ENCODE measurements around the gene JAG2.

Gene JAG2

DNA sequence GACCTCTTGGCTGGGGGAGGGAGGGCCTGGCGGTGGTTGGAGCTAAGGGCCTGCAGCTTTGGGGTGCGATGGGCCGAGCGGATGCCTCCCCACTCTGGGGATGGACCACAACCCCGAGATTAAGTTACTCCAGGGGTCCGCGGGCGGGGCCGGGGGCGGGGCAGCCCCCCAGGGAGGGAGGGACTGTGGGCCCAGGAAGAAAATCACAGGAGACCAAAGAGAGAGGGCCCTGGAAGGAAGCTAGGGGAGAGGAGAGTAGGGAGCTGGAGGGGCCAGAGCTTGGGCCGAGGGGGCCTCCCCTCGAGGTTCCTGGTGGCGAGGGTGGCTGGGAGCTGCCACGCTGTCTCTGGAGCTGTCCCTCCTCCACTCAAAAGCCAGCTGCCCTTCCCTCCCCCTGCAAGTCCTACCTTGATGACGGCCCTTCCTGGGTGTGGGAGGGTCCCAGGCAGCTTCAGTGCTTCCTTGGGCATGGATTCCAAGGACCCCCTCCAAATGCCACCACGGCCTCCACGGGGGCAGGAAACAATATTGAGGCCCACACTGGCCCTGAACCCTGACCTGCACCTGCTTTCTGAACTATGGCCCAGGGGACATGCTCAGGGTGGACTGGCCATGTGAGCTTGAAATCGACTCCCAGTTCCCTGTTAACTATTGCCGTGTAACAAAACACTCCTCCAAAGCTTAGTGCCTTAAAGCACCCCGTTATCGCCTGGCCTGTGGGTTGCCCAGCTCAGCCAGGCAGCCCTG lies 13.1 kb upstream of the JAG2 start:
- DNase-seq (ENCODE audit: low spot score) = no peak

- DNase-seq (ENCODE audit: low spot score) = peak; percentile 93
Measured at GRCh38 chr14:105180592-105181548, 12.3 kb upstream of the JAG2 start, which contains the start of gene NUDT14. Gene NUDT14, minus strand, starts transcription at chr14:105181312. Its CDS starts 103 bp downstream, at chr14:105181209.

- no peak for DNase-seq (ENCODE audit: low spot score)
Measured at GRCh38 chr14:105179191-105179590, 10.6 kb upstream of the JAG2 start.

DNA sequence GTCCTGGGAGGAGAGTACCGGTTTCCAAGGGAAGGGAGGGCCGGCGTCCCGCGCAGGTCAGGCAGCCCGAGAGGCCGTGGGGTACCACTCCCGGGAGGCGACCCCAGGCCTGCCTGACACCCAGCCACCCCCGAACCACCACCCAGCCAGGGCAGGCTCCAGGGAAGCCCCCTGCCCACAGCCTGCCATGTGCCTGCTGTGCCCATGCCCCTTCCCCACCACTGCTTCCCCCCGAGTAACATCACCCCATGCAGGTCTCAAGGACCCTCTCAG lies 10.2 kb upstream of the JAG2 start:
- no peak for DNase-seq (ENCODE audit: low spot score)

GRCh38 chr14:105178069-105178867 lies 9.7 kb upstream of the JAG2 start:
- no peak for DNase-seq (ENCODE audit: low spot score)

DNA sequence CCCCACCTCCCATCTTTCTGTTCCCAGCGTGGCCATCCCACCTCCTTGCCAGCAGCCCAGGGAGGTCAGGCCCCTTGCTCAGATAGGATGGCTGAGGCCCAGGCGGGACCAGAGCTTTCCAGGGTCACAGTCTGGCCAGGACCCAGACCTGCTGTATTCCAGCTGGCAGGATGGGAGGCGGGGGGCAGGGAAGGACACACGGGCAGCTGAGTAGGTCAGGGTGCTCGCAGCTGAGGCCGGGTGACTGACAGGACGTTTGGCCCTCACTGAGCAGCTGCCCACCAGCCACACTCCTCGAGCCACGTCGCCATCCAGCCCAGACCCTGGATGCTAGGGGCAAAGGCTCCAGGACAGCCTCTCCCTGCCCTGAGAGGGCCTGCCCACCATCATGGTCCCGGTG lies 8.5 kb upstream of the JAG2 start:
- no peak for DNase-seq (ENCODE audit: low spot score)

GRCh38 chr14:105176513-105176912 lies 7.9 kb upstream of the JAG2 start:
- DNase-seq (ENCODE audit: low spot score) = no peak

GRCh38 chr14:105173901-105174894 lies 5.6 kb upstream of the JAG2 start:
- DNase-seq (ENCODE audit: low spot score) = peak; percentile 37

DNA sequence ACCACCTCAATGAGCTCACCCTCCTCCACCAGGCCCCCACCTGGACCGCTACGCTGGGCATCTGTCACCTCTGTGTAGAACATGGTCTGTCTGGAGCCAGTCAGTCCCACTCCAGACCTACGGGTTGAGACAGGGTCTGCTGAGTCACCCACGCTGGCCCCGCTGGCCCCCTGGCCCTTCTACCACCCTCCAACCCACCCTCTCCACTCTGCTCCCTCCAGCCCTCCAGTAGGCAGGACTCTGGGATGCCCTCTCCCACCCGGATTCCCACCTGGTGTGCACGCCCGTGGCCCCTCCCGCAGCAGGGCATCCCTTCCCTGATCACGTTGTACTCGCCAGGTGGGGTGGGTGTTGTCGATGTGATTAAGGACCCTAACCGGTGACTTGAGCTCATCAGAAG lies 4.6 kb upstream of the JAG2 start:
- no peak for DNase-seq (ENCODE audit: low spot score)

DNA sequence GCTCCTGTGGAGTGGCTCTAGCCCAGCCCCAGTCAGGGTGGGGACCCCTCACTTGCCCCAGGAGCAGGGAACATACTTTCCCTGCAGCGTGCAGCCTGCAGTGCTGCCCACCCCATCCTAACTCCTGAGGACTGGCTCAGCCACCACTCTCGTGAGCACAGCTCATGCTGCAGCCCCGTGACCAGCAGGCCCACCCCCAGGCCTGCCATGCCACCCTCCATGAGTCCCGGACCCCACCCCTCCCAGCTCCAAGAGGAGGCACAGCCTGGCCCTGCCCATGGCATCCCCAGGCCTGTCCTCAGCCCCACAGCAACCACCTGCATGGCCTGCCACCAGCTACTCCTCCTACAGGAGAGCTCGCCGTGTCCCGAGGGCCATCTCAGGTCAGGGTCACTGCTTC lies 3.9 kb upstream of the JAG2 start:
- no peak for DNase-seq (ENCODE audit: low spot score)

GRCh38 chr14:105171004-105171673 lies 2.6 kb upstream of the JAG2 start:
- no peak for DNase-seq (ENCODE audit: low spot score)

GRCh38 chr14:105169776-105170655 lies 1.4 kb upstream of the JAG2 start:
- DNase-seq (ENCODE audit: low spot score) = no peak

DNA sequence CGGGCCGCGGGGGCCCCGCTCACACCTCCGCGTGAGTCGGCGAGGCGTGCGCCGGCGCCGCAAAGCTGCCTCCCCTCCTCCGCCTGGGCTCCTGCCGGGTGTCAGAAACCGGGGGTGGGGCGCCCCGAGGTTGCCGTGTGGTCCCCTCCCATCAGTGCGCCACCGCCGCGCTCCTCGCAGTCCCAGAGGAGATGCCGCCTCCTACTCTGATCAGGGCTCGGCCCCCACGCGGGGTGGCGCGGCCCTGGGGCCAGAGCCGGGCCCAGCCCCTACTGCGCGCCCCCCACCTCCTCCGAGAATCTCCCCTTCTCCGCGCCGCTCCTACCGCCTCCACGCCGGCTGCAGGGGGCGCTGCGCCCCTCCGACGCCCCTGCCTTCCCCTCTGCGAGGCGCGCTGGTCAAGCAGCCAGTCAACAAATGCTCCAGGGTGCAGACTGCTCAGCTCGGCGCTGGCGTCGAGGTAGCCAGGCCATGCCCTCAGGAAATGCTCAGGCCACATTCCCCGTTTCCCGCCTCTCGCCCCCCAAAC lies 467 bp upstream of the JAG2 start:
- DNase-seq (ENCODE audit: low spot score) = peak; percentile 17

DNA sequence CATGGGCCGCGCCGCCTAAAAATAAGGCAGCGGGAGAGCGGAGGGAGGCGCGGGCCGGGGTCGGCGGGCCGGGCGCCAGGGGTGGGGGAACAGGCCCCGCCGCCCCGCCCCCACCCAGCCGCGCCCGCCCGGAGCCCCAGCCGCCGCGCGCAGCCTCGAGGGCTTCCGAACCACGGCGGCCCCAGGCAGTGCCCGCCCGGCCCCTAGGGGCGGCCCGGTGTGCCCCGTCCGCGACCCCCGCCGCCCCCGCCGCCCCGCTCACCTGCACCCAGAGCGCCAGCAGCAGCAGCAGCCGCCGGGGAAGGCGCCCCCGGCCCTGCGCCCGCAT lies 519 bp downstream of the JAG2 start:
- DNase-seq (ENCODE audit: low spot score) = no peak

DNA sequence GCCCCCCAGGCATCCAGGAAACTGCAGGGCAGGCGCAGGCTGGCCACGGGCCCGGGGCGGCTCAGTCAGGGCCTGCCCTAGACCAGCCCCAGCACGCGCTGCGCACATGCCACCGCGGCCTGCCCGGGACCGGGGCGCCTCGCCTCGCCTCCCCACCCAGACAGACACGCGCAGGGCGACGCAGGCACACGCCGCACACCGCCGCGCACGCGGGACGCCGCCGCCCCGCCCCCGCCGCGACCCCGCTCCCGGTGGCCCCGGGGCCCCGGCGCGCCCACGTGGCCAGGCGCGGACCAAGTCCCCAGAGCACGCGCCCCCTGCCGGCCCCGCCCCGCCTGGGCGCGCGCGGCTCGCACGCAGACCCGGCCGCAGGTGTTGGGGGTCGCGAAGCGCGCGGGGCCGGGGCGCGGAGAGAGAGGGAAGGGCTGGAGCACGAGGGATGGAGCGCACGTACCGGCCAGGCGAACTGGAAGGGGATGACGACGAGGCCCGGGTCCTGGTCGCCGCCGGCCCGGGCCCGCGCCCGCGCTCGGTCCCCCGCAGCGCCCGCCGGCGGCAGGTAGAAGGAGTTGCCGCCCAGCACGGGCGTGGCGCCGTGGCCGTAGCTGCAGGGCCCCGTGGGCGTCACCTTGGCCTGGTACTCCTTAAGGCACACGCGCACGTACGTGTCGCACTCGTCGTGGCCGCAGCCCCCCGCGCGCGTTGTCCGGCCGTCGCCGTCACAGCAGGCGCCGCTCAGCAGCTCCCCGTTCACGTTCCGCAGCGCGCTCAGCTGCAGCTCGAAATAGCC lies 1.1 kb downstream of the JAG2 start:
- DNase-seq (ENCODE audit: low spot score) = no peak

DNA sequence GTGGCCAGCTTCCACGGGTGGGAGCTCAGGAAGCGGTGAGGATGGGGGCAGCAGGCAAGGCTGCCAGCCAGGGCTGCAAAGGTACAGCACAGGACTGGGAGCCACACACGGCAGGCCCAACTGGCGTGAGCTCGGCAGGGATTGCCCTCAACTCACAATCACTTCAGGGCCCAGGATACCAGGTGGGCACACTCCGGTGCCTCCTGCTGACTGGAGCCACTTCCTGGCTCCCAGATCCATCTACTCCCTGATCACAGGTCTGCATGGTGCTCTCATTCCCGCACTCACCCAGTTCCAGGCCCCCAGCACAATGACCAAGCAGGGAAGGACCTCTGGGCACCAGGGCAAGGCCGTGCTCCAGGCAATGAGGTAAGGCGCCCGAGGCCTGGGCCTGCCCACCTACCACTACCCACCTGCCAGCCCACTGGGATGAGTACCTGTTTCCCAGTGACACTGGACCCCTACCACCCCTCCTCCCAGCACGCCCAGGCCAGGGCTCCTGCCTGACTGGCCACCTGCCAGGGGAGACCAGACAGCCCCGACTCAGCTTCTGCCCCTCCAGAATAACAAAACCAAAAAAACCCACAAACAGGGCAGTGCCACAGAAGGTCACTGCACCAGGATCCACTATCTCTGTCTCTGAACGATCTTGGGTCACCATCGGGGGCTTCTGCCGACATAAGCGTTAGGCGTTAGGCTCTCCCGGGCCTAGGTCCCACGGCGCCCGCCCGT lies 1.8 kb downstream of the JAG2 start:
- no peak for DNase-seq (ENCODE audit: low spot score)

DNA sequence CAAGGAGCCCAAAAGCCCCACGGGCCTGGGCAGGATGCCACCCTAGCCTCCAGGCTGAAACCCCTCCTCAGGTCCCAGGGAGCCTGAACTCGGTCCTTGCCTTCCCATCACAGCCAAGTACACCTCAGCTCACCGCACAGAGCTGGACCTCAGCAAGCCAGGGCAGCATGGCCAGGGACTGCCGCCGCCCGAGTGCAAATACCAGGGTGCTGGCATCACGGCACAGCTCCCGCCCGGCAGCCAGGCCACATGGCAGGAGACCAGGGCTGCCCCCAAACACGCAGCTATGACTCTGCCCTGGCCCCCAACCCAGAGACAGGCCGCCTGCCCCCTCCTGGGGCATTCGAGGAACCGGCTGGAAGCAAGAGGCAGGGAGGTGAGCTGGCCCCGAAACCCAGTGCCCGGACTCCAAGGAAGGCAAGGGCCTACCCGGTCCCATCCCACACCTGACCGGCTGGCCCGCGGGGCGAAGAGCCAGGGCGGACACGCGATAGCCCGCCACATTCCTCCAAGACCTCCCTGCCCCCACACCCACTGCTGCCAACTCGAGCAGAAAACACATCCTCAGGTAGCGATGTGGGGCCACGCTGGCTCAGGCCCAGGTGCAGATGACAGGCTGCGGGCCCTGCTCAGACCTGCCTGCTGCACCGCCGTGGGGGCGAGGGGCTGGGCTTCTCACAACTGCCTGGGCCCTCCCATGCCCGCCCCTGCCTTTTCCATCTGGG lies 2.7 kb downstream of the JAG2 start:
- no peak for DNase-seq (ENCODE audit: low spot score)
